ENCODE data around the gene CHRD.
A peak's percentile ranks its signal among the peaks of the same experiment; 100 is the strongest.

Gene CHRD

GRCh38 chr3:184360929-184361531 is 18.8 kb upstream of the CHRD start:
- no peak for DNase-seq (ENCODE audit: low spot score)

- DNase-seq (ENCODE audit: low spot score), result peak; percentile 60
Measured at GRCh38 chr3:184361532-184361931, 18.3 kb upstream of the CHRD start, which contains the start of the genes CLCN2 and POLR2H. Gene CLCN2, minus strand, starts transcription at chr3:184361605. Its CDS starts 126 bp downstream, at chr3:184361479. Gene POLR2H, plus strand, starts transcription at chr3:184361710. Its CDS starts 1,783 bp downstream, at chr3:184363493.

- DNase-seq (ENCODE audit: low spot score), result no peak
Measured at GRCh38 chr3:184361932-184362667, 17.8 kb upstream of the CHRD start.

GRCh38 chr3:184362668-184363546 is 16.9 kb upstream of the CHRD start:
- peak; percentile 90 for DNase-seq (ENCODE audit: low spot score)

GRCh38 chr3:184366619-184367289 is 13.1 kb upstream of the CHRD start:
- no peak for DNase-seq (ENCODE audit: low spot score)

- no peak for DNase-seq (ENCODE audit: low spot score)
Measured at GRCh38 chr3:184368116-184368515, 11.7 kb upstream of the CHRD start.

- DNase-seq (ENCODE audit: low spot score), result no peak
Measured at GRCh38 chr3:184368586-184369183, 11.2 kb upstream of the CHRD start.

- peak; percentile 76 for DNase-seq (ENCODE audit: low spot score)
Measured at GRCh38 chr3:184371570-184372018, 8.3 kb upstream of the CHRD start.

- no peak for DNase-seq (ENCODE audit: low spot score)
Measured at GRCh38 chr3:184372296-184372821, 7.5 kb upstream of the CHRD start.

GRCh38 chr3:184372911-184373310 is 6.9 kb upstream of the CHRD start:
- no peak for DNase-seq (ENCODE audit: low spot score)

- no peak for DNase-seq (ENCODE audit: low spot score)
Measured at GRCh38 chr3:184373422-184373821, 6.4 kb upstream of the CHRD start.

GRCh38 chr3:184375747-184376461 is 4.0 kb upstream of the CHRD start:
- DNase-seq (ENCODE audit: low spot score), result no peak

- DNase-seq (ENCODE audit: low spot score), result no peak
Measured at GRCh38 chr3:184377374-184377773, 2.5 kb upstream of the CHRD start.

GRCh38 chr3:184377882-184378445 is 1.9 kb upstream of the CHRD start, which contains the start of gene THPO:
Gene THPO, minus strand, starts transcription at chr3:184378207. Its CDS starts 1,948 bp downstream, at chr3:184376259.
- DNase-seq (ENCODE audit: low spot score), result peak; percentile 74

GRCh38 chr3:184378651-184379357 is 1.1 kb upstream of the CHRD start:
- DNase-seq (ENCODE audit: low spot score), result no peak

- peak; percentile 84 for DNase-seq (ENCODE audit: low spot score)
Measured at GRCh38 chr3:184380185-184380626, 352 bp downstream of the CHRD start.

GRCh38 chr3:184380627-184381260 is 890 bp downstream of the CHRD start:
- DNase-seq (ENCODE audit: low spot score), result no peak

- DNase-seq (ENCODE audit: low spot score), result no peak
Measured at GRCh38 chr3:184381261-184382224, 1.7 kb downstream of the CHRD start.
